GM18858 (cell line): ENCODE measurements around the gene HAP1.
"Not testable (repeated sequence)": the region's sequence is repeated elsewhere in the genome, so short reads cannot be mapped to it uniquely, and the experiment has no call there.

Experiments
- ATAC-seq: cut with Tn5 transposase; IDR thresholded peaks from one replicate; pipeline ENCODE4 v1.9.1; 2021; ENCODE audit not compliant: unreplicated experiment

Gene HAP1

DNA sequence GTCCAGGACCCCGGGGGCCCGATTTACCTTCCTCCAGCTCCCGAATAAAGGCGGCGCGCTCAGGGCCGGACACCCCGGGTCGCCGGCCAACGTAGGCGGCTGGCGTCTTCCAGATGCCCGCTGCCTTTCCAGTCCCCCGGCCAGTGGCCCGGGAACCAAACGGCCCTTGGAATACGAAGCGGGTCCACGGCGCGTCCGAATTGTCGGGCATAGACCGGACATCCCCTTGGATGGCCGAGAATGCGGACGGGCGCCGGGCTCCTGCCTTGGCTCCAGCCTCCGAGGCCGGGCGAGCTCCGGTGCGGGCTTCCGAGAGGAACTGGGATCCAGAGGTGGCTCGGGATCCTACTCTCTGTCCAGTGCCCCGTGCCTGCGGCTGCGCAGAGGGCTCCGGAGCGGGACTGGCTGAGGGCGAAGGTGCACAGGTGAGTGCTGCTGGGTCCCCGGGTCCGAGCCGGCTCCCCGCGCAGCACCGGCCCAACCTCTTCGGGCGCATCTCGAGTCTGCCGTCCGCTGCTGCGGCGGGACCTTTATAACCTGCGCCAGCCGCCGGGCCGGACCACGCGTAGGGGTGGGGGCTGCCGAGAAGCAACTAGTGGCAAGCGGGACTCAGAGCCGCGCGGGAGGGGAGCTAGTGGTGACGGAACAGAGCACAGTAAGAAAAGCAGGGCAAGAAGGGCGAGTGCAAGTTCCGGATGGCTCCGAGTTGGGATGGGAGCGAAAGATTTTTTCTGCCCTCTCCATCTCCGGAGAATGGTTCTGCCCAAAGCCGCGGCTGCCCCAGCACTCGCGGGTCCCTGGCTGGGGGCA lies at the start of gene HAP1:
TSS of gene HAP1 (minus strand) at position 505 of the 810 bp plus-strand sequence. CDS start at position 496, 9 bp downstream.
- ATAC-seq: no peak

- no peak for ATAC-seq
These were observed 47.7 kb upstream of the HAP1 start for GRCh38 chr17:41782142-41782541.

- no peak for ATAC-seq
These were observed 47.1 kb upstream of the HAP1 start for GRCh38 chr17:41781404-41782110.

GRCh38 chr17:41779954-41780353 lies 45.5 kb upstream of the HAP1 start:
- ATAC-seq: no peak

- no peak for ATAC-seq
These were observed 43.2 kb upstream of the HAP1 start for GRCh38 chr17:41777574-41778188.

- ATAC-seq: no peak
These were observed 42.7 kb upstream of the HAP1 start for GRCh38 chr17:41777157-41777573.

- ATAC-seq: not testable (repeated sequence)
These were observed 41.9 kb upstream of the HAP1 start for GRCh38 chr17:41776262-41776900.

- ATAC-seq: no peak
These were observed 41.2 kb upstream of the HAP1 start for GRCh38 chr17:41775394-41776226.

- ATAC-seq: no peak
These were observed 39.3 kb upstream of the HAP1 start for GRCh38 chr17:41773731-41774193.

- ATAC-seq: no peak
These were observed 38.7 kb upstream of the HAP1 start for GRCh38 chr17:41773190-41773588.

DNA sequence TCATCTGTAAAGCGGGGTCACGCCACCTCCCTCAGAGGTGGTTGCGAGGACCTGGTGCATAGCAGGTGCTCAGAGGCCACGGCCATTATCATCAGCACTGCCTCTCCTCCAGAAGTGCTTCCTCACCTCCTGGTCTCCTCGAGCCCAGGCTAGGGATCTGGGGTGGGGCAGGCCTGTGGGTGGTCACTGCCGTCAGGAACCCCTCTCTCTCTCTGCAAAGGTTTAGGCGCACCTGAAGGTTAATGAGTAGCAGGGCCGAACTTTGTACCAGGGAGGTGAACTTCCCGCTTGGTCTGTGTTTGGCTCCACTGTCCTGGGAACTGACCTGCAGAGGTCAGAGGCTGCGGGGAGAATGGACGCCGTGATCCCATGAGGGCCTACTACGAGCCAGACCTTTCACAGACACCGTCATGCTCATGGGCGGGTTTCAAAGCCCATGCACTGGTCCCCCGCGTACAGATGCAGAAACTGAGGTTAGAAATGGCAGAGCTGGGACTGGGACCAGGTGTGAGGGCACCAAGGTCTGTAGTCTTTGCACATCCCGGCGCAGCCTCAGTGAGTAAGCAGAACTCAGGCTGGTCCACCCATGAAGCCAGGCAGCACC lies 38.2 kb upstream of the HAP1 start:
- no peak for ATAC-seq

- ATAC-seq: no peak
These were observed 37.8 kb upstream of the HAP1 start for GRCh38 chr17:41772218-41772585.

DNA sequence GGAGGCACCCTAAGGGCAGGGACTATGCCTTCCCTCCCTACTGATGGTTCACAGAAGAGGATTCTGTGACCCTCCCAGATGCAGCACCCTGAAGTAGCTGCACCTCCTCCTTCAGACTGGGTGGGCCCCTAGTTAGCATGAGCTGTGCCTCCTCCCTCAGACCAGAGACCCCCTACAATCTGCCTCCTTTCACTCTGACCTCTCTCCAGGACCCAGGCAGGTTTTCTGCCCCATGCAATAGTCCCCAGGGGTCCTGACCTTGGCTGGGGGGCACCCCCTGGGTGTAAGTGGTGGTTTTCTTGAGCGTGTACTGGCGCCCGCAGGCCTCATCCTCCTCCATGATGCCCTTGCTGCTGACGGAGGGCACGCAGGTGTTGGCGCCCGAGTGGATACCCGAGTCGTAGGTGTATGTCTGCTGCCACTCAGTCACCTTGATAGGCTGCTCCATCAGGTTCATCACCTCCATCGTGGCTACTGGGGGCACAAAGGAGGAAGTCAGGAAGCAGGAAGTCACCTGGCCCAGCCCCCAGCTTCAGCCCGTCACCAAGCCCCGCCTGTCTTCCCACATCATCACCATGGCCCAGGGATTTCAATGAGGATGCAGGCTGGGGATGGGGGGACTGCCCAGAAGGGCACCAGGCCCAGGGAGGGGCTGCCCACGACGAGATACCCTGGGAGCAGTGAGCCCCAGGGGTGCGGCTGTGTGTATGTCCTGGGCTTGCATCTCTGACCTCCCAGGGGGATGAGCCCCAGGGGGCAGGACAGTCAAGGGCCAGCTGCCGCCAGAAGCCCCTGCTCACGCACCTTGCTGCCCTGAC lies 37.2 kb upstream of the HAP1 start:
- no peak for ATAC-seq

DNA sequence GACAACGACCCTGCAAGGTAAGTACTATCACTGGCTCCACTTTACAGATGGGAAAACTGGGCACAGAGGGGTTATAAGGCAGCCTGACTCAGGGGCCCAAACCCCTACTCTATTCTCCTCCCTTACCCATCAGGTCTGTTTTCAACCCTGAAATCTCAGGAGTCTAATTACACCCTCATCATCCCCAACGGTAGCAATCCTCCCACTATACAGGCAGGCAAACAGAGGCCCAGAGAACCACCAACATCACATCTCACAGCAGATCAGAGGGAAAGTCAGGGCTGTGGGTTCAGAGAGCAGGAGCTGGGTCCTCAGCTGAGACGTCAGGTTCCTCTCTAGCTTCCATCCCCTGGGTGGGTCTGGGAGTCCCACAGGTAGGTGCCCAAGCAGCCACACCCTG lies 35.5 kb upstream of the HAP1 start:
- no peak for ATAC-seq

DNA sequence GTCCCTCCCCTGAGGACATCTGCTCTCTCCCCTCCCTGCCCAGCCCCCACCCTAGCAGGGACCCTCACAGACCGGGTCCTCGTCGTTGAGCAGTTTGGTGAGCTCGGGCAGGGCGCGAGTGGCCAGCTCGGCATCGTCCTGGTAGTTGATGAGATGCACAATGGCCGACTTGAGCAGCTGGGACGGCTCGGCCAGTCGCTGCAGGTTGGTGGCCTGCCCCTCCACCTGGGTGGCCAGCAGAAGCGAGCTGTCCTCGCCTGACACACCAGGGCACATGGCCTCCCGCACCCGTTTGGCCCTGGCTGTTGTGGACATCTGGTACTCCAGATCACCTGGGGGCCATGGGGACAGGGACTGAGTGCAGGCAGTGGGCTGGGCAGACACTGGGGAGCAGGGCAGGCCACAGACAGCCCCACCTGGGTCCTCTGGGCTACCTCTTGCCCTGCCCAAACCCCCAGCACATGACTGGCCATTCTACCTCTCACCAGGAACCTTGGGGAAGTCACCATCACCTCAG lies 35.0 kb upstream of the HAP1 start:
- ATAC-seq: no peak

GRCh38 chr17:41768682-41769288 lies 34.3 kb upstream of the HAP1 start:
- no peak for ATAC-seq

GRCh38 chr17:41767324-41768042 lies 33.0 kb upstream of the HAP1 start:
- ATAC-seq: no peak

- ATAC-seq: no peak
These were observed 31.7 kb upstream of the HAP1 start for GRCh38 chr17:41766135-41766534.
